NCI-H1930 (cell line): ENCODE measurements around the gene FBXO48.
"Not testable (repeated sequence)": the region's sequence is repeated elsewhere in the genome, so short reads cannot be mapped to it uniquely, and the experiment has no call there.

ENCODE experiments used
- DNase-seq, 2 experiments: peaks; one replicate each; lab custom pipeline; 2025; lab: John Stamatoyannopoulos, UW

Gene FBXO48

DNA sequence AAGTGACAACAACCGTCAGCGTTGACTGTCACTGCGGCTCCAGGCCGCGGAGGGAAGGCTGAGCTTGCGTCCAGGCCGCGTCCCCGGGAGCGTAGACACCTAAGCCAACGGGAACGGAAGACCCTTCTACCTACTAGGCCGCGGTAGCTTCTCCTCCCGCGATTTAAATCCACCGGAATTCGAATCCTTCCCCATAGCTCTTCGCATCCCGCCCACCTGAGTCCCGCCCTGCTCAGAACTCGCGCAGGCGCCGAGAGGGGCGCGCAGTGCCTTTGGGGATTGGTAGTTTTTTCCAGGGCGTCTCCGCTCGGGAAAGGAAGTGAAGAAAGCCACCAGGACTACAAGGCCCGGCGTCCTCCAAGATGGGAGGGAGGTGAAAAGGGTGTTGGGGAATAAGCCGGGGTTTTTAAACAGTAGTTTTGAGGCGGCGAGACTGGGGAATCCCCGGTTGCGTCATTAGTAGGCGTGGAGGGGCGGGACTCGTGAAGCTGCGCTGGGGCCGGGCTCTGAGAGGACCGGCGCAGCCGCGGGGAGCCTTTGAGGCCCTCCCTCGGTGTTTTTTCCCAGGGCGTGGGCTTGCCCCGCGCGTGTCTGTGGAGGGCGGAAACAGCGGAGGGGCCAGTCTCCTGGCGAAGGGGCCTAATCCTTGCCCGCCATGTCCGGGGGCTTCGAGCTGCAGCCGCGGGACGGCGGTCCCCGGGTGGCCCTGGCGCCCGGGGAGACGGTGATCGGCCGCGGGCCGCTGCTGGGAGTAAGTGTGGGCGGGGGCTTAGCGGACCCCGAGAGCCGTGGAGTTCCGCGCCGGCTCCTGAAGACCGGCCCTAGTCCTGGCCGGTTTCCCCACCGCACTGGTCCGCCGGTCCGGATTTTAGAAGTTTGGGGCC, at the start of gene FBXO48, which contains the start of gene APLF:
TSS of gene FBXO48 (minus strand) at position 218 of the 884 bp plus-strand sequence. CDS start 2,149 bp downstream, outside the sequence.
TSS of gene APLF (plus strand) at position 509 of the 884 bp plus-strand sequence. CDS start at position 656, 147 bp downstream.
- DNase-seq = peak; percentile 97 to 98

- DNase-seq = no peak
These were observed 49.2 kb upstream of the FBXO48 start for GRCh38 chr2:68516051-68516955.

- no peak for DNase-seq
These were observed 47.3 kb upstream of the FBXO48 start for GRCh38 chr2:68514316-68514929.

DNA sequence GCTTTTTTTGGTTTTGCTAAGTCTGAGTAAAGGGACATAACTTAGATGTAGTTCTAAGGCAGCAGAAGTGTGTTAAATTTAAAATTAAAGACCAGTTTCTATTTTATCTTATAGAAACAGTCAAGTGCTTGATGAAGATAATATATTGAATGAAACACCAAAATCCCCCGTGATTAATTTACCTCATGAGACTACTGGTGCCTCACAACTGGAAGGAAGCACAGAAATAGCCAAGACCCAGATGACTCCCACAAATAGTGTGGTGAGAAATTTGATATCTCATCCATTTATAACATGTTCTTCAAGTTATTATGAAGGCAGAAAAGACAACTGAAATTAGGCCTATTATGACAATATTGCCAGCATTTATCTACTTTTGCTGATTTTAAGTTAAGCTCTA, 45.9 kb upstream of the FBXO48 start:
- DNase-seq = no peak

DNA sequence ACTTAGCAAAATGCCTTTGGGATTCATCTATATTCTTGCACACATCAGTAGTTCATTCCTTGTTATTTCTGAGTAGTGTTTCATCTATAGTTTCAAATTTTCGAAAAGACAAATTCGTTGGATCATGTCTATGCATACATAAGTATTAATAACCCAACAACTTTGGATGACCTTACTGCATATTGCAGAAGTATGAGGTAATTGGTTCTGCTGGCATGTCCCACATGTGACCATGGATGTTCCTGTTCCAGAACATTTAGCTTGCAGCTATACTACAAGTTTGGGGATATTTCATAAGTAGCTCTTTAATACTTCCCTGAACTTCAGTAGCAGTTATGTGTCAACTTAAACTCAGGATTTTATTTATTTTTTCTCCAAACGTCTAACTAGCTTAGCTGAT, 45.2 kb upstream of the FBXO48 start:
- no peak for DNase-seq

DNA sequence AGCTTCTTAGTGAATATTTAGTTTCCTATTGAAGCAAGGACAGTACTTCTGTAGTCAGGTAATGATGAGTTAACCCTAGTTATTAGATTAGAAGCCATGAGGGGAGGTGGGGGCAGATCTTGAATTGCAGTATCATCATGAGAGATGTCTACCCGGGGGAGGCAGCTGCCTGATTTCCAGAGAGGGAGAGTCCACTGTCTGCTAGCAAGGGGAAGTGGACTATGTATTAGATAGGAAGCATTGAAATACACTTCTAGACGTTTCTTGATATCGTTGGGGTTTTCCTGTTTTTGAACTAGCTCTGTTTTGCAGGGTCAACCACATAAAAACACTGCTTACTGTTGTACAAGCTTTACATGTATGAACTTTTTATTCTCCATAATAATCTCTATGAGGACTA, 39.1 kb upstream of the FBXO48 start:
- no peak for DNase-seq

GRCh38 chr2:68505603-68506159, 38.6 kb upstream of the FBXO48 start:
- DNase-seq = no peak

- DNase-seq = no peak
These were observed 34.7 kb upstream of the FBXO48 start for GRCh38 chr2:68501768-68502167.

GRCh38 chr2:68500649-68501048, 33.6 kb upstream of the FBXO48 start:
- no peak for DNase-seq

GRCh38 chr2:68499133-68499532, 32.0 kb upstream of the FBXO48 start:
- DNase-seq = no peak

DNA sequence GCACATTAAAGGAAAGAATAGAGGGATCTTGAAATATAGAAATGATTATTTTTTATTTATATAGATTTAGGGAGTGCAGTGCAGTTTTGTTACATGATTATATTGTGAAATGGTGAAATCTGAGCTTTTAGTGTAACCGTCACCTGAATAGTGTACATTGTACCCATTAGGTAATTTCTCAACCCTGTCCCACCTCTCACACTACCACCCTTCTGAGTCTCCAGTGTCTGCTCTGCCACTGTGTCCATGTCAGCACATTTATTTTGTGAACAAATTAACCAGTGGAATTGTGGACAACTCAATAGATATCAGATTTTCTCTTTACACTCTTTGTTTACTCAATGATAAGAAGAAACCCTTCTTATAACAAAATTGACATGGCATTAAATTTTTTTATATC, 24.5 kb upstream of the FBXO48 start:
- no peak for DNase-seq

DNA sequence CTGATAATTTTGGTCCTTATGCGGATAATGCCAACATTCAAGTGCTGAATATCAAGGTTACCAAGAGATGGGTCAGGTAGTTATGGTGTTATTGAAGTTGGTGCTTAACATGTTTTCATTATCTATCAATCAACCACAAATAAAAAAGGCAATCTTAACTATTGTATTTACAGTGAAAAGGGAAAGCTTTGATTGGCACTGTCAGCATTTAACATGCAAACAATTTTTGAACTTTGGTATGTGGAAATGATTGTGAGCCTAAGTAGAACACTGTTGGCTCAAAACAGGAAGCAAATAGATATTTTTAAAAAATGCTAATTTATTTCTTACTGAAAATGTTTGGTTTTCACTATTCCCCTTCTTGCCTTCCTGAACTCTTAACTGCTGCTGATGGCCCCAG, 22.2 kb upstream of the FBXO48 start:
- DNase-seq = no peak

GRCh38 chr2:68488605-68489004, 21.5 kb upstream of the FBXO48 start:
- not testable (repeated sequence) for DNase-seq

- peak in 1 of 2 experiments; percentile 9 for DNase-seq
These were observed 20.8 kb upstream of the FBXO48 start for GRCh38 chr2:68487773-68488355.

DNA sequence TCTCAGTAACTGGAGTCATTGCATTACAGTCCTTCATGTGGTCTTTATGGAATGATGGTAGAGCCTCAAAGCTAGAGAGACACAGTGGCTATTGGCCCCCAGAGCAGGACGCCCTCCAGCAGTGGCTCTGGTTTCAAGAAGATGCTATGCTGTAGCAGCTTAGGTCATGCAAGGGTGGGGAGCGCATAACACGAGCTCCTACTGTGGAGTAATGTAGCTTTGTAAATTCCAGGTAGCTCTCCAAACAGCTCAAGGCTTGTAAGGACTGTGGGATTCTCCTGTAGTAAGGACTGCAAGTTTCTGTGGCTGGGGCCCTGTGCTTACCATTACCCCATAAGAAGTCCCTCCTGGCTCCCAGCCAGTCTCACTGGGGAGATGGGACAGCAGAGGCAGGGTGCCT, 15.9 kb upstream of the FBXO48 start:
- no peak for DNase-seq

DNA sequence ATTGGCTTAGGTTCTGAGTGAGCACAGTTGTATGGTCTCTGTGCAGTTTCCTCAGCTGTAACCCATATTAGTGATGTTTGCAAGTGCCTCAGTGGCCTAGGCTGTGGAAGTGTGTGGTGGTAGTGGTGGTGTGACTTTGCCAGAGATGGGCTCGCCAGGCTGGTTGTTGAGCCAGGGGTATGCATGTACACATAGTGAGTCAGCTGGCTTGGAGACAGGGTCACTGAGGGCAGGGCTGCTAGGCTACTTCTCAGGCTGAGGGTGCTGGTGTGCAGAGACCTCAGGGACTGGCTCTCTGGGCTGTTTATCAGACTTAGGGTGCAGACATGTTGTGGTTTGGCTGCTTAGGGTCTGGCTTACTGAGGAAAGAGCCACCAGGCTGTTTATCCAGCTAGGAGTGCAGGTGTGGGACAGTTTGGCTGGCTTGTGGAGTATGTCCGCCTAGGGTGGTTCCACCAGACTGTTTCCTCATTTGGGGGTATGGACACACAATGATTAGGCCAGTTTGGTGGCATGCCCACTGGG, 15.3 kb upstream of the FBXO48 start:
- no peak for DNase-seq

- DNase-seq = no peak
These were observed 11.6 kb upstream of the FBXO48 start for GRCh38 chr2:68478688-68479087.

- no peak for DNase-seq
These were observed 9.4 kb upstream of the FBXO48 start for GRCh38 chr2:68476454-68476853.

- no peak for DNase-seq
These were observed 8.5 kb upstream of the FBXO48 start for GRCh38 chr2:68475576-68475975.

DNA sequence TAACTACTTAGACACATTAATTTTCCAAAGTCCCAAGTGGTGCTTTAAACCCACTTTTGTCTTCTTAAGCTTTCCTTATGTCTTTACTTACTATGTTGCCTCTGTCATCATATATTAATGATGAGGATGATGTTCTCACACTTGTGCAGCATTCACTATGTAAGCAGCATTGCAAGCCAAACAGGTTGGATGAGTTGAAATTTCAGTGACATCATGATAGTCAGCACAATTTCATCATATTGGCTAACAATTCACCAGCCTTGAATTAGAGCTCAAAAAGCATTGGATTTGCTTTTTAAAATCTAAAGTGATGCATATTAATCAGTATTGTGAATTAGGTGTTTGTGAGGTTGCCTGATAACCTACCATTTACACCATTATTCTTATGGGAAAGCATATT, 8.0 kb upstream of the FBXO48 start:
- no peak for DNase-seq

DNA sequence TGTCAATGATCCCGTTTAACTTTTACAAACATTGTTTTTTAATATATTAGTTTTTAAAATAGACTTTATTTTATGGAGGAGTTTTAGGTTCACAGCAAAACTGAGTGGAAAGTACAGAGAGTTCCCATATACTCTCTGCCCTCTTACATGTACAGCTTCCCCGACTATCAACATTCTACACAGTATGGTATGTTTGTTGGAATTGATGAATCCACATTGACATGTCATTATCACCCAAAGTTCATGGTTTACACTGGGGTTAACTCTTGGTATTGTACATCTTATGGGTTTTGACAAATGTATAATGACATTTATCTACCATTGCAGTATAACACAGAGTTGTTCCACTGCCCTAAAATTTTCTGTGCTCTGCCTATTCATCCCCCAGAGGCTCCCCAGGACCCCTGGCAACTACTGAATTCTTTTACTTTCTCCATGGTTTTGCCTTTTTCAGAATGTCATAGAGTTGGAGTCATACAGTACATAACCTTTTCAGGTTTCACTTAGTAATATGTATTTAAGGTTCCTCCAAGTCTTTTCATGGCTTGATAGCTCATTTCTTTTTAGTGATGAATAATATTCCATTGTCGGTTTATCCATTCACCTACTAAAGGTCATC, 5.8 kb upstream of the FBXO48 start:
- DNase-seq = no peak
